ENCODE measurements around the gene BBS9. TPM values are rescaled to one million over a fixed set of nuclear protein-coding genes. Genes with fewer than 3 reads are reported as not detected.

BBS9 gene
- total RNA-seq, 4 donors from 2014 or later: 8.6 to 22.5 (median 15.8) TPM

DNA sequence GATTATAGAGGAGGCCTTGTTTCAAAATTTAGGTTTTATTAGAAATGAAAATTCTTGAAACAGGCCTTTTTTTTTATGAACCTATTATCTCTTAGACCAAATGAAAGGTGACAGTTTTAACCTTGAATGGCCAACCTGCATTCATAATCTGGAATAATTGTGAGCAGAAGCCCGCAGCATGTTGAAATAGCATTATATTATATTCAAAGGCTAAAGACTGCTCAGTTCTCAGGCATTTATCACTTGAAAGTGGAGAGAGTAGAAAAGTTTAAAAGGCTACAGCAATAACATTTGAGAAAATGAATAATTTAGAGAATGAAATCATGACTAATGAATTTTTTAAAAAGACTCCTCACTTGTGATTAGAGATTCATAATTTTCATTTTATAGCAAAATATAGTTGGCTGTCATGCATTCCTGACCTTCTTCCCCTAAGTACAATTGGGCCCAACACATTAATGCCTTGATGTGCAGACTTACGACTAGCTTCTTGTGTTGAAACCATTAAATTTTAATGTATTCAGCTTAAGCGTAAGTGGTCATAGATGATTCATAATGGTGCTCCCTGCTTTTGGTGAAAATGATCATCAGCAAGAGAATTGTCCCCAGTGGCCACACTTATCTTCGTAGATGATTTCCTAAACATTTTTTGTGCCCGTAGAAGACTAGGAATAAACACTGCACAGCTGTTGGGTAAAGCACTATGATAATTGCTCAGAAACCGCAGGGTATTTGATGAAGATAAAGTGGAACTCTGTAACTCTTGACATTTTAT is 429.4 kb downstream of the BBS9 start:
- Histone ChIP-seq H3K36me3 (no peaks in the 10 kb centered on the region), H3K4me3 (no peak overlapping the region), H3K4me1 (no peaks in the 10 kb centered on the region), H3K27me3 (no peaks in the 10 kb centered on the region), H3K9me3 (no peaks in the 10 kb centered on the region), H3K27ac (no peak overlapping the region)
- WGBS, 2 donors (ENCODE audit: low coverage in 1 of 2): 77 to 90% methylated on average over 6 of the region's 6 CpGs
- in situ Hi-C loops (cut with MboI; ENCODE audit: low pct_ligation_motif_present in 1 of 4, low pct_unique_long_range_greater_than_20kb in 1 of 4, low sequenced_read_pairs in 3 of 4) (no loop called here), intact Hi-C loops (cut with DNase I; ENCODE audit: low total_unique reads) (loop anchor here (10.0 kb wide), 1 partner anchor 166 kb away; no protein-coding TSS in a partner anchor)
- TF ChIP-seq, protein P1, sequence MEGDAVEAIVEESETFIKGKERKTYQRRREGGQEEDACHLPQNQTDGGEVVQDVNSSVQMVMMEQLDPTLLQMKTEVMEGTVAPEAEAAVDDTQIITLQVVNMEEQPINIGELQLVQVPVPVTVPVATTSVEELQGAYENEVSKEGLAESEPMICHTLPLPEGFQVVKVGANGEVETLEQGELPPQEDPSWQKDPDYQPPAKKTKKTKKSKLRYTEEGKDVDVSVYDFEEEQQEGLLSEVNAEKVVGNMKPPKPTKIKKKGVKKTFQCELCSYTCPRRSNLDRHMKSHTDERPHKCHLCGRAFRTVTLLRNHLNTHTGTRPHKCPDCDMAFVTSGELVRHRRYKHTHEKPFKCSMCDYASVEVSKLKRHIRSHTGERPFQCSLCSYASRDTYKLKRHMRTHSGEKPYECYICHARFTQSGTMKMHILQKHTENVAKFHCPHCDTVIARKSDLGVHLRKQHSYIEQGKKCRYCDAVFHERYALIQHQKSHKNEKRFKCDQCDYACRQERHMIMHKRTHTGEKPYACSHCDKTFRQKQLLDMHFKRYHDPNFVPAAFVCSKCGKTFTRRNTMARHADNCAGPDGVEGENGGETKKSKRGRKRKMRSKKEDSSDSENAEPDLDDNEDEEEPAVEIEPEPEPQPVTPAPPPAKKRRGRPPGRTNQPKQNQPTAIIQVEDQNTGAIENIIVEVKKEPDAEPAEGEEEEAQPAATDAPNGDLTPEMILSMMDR (IDR thresholded peaks at IDR 0.05): no peak
- TF ChIP-seq POLR2A (IDR thresholded peaks at IDR 0.05): no peak
- no peak for TF ChIP-seq EP300 (IDR thresholded peaks at IDR 0.05; ENCODE audit: low read depth)
- TF ChIP-seq POLR2AphosphoS5 (IDR thresholded peaks at IDR 0.05): no peak
- DNase-seq: no peak

DNA sequence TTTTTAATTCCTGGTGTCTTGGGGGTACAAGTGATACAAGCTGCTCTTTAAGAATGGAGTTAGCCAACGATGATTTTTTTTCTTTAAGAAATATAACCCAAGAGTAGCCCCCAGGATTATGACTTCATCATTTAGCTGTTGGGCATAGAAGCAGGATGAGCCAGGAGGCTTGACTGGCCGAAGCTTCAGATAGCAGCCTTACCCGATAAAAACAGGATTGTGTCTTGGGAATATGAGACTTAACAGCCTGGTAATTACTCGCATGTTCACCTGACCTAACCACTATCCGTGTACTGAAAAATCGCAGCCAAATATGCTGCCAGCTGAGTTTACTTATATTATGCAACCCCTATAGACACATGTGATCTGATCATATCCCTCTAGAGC is 430.0 kb downstream of the BBS9 start:
- H3K27ac ChIP-seq: no peak overlapping the region
- no peak for TF ChIP-seq EP300 (IDR thresholded peaks at IDR 0.05; ENCODE audit: low read depth)
- no peak for TF ChIP-seq POLR2AphosphoS5 (IDR thresholded peaks at IDR 0.05)
- no peak for TF ChIP-seq POLR2A (IDR thresholded peaks at IDR 0.05)
- TF ChIP-seq, protein P1 (IDR thresholded peaks at IDR 0.05): no peak
- intact Hi-C loops (cut with DNase I; ENCODE audit: low total_unique reads): loop anchor here (10.0 kb wide), 1 partner anchor 165 kb away; no protein-coding TSS in a partner anchor

DNA sequence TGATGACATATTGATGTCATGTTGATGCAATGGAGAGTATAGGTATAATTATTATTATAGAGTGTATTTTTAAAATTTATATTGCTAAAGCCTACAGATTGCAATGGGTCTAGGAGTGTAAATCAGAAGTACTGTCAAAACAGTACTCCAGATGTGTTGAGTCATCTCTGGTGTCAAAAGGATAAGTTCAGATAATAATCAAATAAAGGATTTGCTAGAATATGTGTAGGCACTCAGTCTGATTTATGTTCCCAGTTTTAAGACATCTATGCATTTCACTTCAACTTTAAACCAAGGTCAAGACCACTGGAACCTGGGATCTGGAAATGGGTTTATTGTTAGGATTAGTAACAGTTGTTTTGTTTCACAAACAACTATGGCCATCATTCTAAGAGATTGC is 433.6 kb downstream of the BBS9 start:
- no peak overlapping the region for H3K4me3 ChIP-seq
- no peaks in the 10 kb centered on the region for H3K27me3 ChIP-seq
- H3K9me3 ChIP-seq: no peaks in the 10 kb centered on the region
- in situ Hi-C loops (cut with MboI; ENCODE audit: low pct_ligation_motif_present in 1 of 4, low pct_unique_long_range_greater_than_20kb in 1 of 4, low sequenced_read_pairs in 3 of 4) (no loop called here), intact Hi-C loops (cut with DNase I; ENCODE audit: low total_unique reads) (no loop called here)
- no peaks in the 10 kb centered on the region for H3K4me1 ChIP-seq
- TF ChIP-seq POLR2A (IDR thresholded peaks at IDR 0.05) (no peak), POLR2AphosphoS5 (IDR thresholded peaks at IDR 0.05) (no peak), EP300 (IDR thresholded peaks at IDR 0.05; ENCODE audit: low read depth) (no peak)
- TF ChIP-seq, protein P1 (IDR thresholded peaks at IDR 0.05): no peak
- no peak overlapping the region for H3K27ac ChIP-seq
- no peaks in the 10 kb centered on the region for H3K36me3 ChIP-seq
- DNase-seq: no peak

More for the DNA sequence above, 430.0 kb downstream of the BBS9 start:
- DNase-seq: no peak
- Histone ChIP-seq H3K4me1 (no peaks in the 10 kb centered on the region), H3K27me3 (no peaks in the 10 kb centered on the region), H3K9me3 (no peaks in the 10 kb centered on the region), H3K36me3 (no peaks in the 10 kb centered on the region), H3K4me3 (no peak overlapping the region)
- in situ Hi-C loops (cut with MboI; ENCODE audit: low pct_ligation_motif_present in 1 of 4, low pct_unique_long_range_greater_than_20kb in 1 of 4, low sequenced_read_pairs in 3 of 4): no loop called here
- WGBS, 2 donors (ENCODE audit: low coverage in 1 of 2): 50 to 79% methylated on average over 2 to 6 of the region's 6 CpGs

DNA sequence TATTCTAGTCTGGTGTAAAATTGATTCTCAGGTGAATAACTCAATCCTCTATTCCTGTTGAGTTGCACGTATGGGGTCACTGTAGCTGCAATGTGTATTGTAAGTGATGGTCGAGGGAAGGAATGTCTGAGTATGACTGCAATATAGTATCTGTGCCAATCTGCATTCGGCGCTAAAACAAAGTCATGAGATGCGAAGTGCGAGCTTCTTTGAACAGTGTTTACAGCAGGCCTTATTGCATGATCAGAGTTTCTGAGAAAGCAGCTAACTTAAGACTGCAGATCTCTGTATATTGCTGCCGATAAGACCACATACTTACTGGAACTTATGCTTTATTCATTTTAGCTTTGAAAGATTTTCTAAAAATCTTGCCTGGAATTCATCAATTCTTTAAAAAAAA is 434.3 kb downstream of the BBS9 start:
- no peaks in the 10 kb centered on the region for H3K4me1 ChIP-seq
- WGBS, 2 donors (ENCODE audit: low coverage in 1 of 2): 70 to 91% methylated on average over 5 to 7 of the region's 7 CpGs
- intact Hi-C loops (cut with DNase I; ENCODE audit: low total_unique reads) (no loop called here), in situ Hi-C loops (cut with MboI; ENCODE audit: low pct_ligation_motif_present in 1 of 4, low pct_unique_long_range_greater_than_20kb in 1 of 4, low sequenced_read_pairs in 3 of 4) (no loop called here)
- no peak for TF ChIP-seq EP300 (IDR thresholded peaks at IDR 0.05; ENCODE audit: low read depth)
- no peak for TF ChIP-seq POLR2A (IDR thresholded peaks at IDR 0.05)
- no peak for TF ChIP-seq POLR2AphosphoS5 (IDR thresholded peaks at IDR 0.05)
- TF ChIP-seq, protein P1 (IDR thresholded peaks at IDR 0.05): no peak
- no peak overlapping the region for H3K4me3 ChIP-seq
- H3K27ac ChIP-seq: no peak overlapping the region
- H3K36me3 ChIP-seq: no peaks in the 10 kb centered on the region
- DNase-seq: no peak
- no peaks in the 10 kb centered on the region for H3K27me3 ChIP-seq
- no peaks in the 10 kb centered on the region for H3K9me3 ChIP-seq
